Activated T-cell treated with anti-CD3 and anti-CD28 coated beads, Interleukin-2, amount 50 U/mL, for 4 hours (primary cell): ENCODE data around the gene CBX5. TPM values are rescaled to one million over a fixed set of nuclear protein-coding genes. Genes with fewer than 3 reads are reported as not detected.
"Not testable (repeated sequence)": the region's sequence is repeated elsewhere in the genome, so short reads cannot be mapped to it uniquely, and the experiment has no call there.

ENCODE experiments used
- ATAC-seq, 2 donors: fragments of 200-7000 bp; cut with Tn5 transposase; one replicate each; pipeline ENCODE4 v1.10.0; 2021
- DNase-seq: peaks from one replicate; pipeline ENCODE4 v3.0.0-alpha.2; 2020
- H3K27me3 Mint-ChIP-seq: one replicate; pipeline ENCODE4 v1.8.0; 2021; ENCODE audit warnings: low read depth, mixed read lengths
- H3K36me3 Mint-ChIP-seq: one replicate; pipeline ENCODE4 v1.8.0; 2022; ENCODE audit warnings: mixed read lengths; ENCODE audit not compliant: insufficient read depth
- H3K4me1 Mint-ChIP-seq: one replicate; pipeline ENCODE4 v1.8.0; 2021; ENCODE audit warnings: low read depth, mixed read lengths
- H3K4me3 Mint-ChIP-seq: one replicate; pipeline ENCODE4 v1.8.0; 2021; ENCODE audit warnings: mild to moderate bottlenecking, moderate library complexity, mixed read lengths
- H3K9me3 Mint-ChIP-seq: one replicate; pipeline ENCODE4 v1.8.0; 2021; ENCODE audit warnings: mixed read lengths
- total RNA-seq, 3 donors: library from RNA; stranded (reverse); gene quantifications; one replicate each; pipeline ENCODE4 v1.2.1, GENCODE V29; 2021

The CBX5 gene
- total RNA-seq, 3 donors from 2014 or later: 27.9 to 37.0 (median 33.4) TPM

- ATAC-seq: no peak
- Mint-ChIP-seq H3K4me1 (peaks cover 27% of the 10 kb centered on the region), H3K36me3 (peaks cover 4% of the 10 kb centered on the region), H3K27me3 (no peaks in the 10 kb centered on the region), H3K9me3 (no peaks in the 10 kb centered on the region), H3K4me3 (no peak overlapping the region)
- no peak for DNase-seq
Measured at GRCh38 chr12:54261815-54262402, 18.0 kb downstream of the CBX5 start.

DNA sequence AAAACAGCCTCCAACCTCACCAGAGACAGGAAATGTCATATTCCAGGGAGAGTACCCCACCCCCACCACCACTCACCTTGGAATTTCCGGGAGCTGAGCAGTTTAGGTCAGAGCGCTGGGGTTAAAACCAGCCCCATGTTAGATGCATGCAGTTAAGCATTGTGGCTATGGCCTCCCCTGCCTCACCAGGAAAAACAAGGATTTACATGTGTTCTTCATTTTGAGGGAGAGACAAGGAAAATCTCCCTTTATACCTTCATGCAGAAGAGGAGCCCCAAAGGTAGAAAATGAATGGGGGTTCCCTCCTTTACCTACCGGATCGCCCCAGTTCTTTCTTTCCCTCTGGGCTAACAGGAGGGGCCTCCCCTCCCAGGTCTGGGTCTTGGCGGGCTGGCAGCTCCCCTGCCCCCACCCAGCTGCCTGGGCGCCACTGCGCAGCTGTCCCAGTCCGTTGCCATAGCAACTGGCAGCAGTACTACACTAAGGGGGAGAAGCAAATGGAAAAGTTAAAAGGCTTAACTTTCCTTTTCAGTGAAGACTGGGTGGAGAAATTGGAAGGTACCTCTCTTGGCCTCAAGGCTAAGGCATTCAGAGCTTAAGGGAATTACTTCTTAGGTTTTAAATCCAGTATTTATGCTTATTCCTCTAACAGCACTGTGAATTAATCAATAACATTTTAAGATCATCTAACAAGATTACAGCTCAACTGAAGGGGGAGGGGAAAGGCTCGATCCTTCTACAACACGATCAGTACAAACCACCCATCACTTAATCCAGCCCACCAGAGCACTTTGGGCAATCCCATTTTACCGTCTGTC is 20.5 kb downstream of the CBX5 start:
- H3K9me3 Mint-ChIP-seq: no peaks in the 10 kb centered on the region
- peak overlapping the region; percentile 47 for H3K4me3 Mint-ChIP-seq
- H3K27me3 Mint-ChIP-seq: no peaks in the 10 kb centered on the region
- ATAC-seq: peak; percentile 79 to 88
- peaks cover 11% of the 10 kb centered on the region for H3K36me3 Mint-ChIP-seq
- peaks cover 27% of the 10 kb centered on the region for H3K4me1 Mint-ChIP-seq
- DNase-seq: peak; percentile 19

DNA sequence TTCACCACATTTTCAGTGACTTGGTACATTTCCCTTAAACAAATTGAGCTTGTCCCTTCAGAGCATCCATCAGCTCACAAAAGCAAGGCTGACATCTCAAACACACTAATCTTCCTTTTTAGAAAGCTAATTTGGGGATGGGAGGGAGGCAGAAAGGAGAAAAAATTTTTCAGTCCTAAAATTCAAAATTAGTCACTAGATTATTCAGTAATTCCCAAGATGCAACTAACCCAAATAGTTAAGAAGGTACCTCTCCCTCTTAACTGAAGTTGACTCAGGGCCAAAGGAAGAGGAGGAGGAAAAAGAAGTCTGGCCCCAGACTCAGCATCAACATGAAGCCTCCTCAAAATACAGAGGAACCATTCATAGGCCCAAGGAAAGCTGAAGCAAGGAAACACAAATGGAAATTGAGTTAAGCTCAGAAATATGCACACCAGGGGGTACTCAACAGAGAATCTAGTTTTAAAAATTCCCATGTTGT is 21.7 kb downstream of the CBX5 start:
- DNase-seq (no peak), ATAC-seq (no peak)
- Mint-ChIP-seq H3K4me1 (peaks cover 23% of the 10 kb centered on the region), H3K9me3 (no peaks in the 10 kb centered on the region), H3K4me3 (no peak overlapping the region), H3K27me3 (no peaks in the 10 kb centered on the region), H3K36me3 (peaks cover 11% of the 10 kb centered on the region)

DNA sequence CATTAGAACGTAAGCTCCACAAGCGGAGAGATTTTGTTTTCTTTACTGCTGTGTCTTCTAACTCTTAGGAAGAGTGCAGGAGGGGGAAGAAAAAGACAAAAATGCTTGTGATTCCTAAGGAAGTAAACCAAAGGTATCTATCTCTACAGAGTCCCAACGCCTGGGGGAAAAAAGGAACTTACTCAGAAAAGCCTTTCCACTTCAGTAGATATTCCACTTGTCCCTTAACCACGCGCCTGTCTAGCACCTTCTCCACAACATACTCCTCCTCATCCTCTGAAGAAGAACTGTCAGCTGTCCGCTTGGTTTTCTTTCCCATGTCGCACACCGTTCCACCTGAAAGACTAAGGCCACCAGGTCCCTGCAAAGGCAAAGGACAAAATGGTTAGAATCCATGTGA is 22.6 kb downstream of the CBX5 start:
- Mint-ChIP-seq H3K27me3 (no peaks in the 10 kb centered on the region), H3K36me3 (peaks cover 13% of the 10 kb centered on the region), H3K4me1 (peaks cover 23% of the 10 kb centered on the region), H3K9me3 (no peaks in the 10 kb centered on the region), H3K4me3 (no peak overlapping the region)
- DNase-seq (no peak), ATAC-seq (no peak)

GRCh38 chr12:54253240-54253639 is 26.7 kb downstream of the CBX5 start:
- Mint-ChIP-seq H3K4me1 (peaks cover 10% of the 10 kb centered on the region), H3K27me3 (no peaks in the 10 kb centered on the region), H3K36me3 (peaks cover 24% of the 10 kb centered on the region), H3K4me3 (no peak overlapping the region), H3K9me3 (no peaks in the 10 kb centered on the region)
- DNase-seq (no peak), ATAC-seq (no peak)

- ATAC-seq: peak in 1 of 2 donors; percentile 52
- no peak for DNase-seq
- Mint-ChIP-seq H3K27me3 (no peaks in the 10 kb centered on the region), H3K9me3 (no peaks in the 10 kb centered on the region), H3K4me1 (peaks cover 4% of the 10 kb centered on the region), H3K36me3 (peaks cover 20% of the 10 kb centered on the region), H3K4me3 (no peak overlapping the region)
Measured at GRCh38 chr12:54251667-54252284, 28.1 kb downstream of the CBX5 start.

GRCh38 chr12:54249489-54249888 is 30.4 kb downstream of the CBX5 start:
- DNase-seq (peak; percentile 7), ATAC-seq (no peak)
- Mint-ChIP-seq H3K27me3 (no peaks in the 10 kb centered on the region), H3K9me3 (no peaks in the 10 kb centered on the region), H3K4me3 (no peak overlapping the region), H3K36me3 (peaks cover 19% of the 10 kb centered on the region), H3K4me1 (peaks cover 4% of the 10 kb centered on the region)

- peaks cover 6% of the 10 kb centered on the region for H3K4me1 Mint-ChIP-seq
- ATAC-seq (no peak), DNase-seq (no peak)
- no peaks in the 10 kb centered on the region for H3K9me3 Mint-ChIP-seq
- H3K36me3 Mint-ChIP-seq: peaks cover 21% of the 10 kb centered on the region
- no peaks in the 10 kb centered on the region for H3K27me3 Mint-ChIP-seq
- no peak overlapping the region for H3K4me3 Mint-ChIP-seq
Measured at GRCh38 chr12:54246011-54246641, 33.8 kb downstream of the CBX5 start.

DNA sequence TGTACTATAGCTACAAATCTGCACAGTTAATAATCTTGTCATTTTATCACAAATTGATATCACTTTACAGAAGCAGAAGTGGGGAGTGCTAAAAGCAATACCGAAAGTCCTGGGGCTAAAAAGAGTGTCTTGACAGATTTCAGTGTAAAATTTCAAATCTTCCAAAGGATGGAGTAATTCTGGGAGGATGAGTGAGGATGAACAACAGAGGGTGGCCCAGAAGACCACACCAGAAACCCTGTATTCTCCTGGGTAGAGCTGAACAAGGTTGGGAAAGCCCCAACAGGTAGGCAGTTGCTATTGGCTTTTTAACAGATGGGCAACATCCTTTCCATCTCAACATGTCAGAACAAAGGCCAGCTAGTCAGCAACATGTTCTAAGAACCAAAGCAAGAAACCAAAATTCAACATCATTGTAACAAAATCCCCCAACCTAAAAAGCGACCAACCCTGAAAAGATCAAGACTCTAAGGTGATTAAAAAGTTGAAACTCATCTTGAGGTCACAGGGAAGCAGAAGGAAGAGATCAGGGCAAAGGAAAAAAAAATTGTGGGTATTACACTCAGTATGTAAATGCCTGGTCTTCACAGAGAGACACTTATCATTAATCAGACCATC is 38.8 kb downstream of the CBX5 start:
- Mint-ChIP-seq H3K36me3 (peaks cover 16% of the 10 kb centered on the region), H3K4me1 (peaks cover 4% of the 10 kb centered on the region), H3K27me3 (no peaks in the 10 kb centered on the region), H3K4me3 (no peak overlapping the region), H3K9me3 (no peaks in the 10 kb centered on the region)
- no peak for ATAC-seq
- DNase-seq: no peak

- DNase-seq: no peak
- H3K9me3 Mint-ChIP-seq: no peaks in the 10 kb centered on the region
- H3K36me3 Mint-ChIP-seq: peaks cover 16% of the 10 kb centered on the region
- peaks cover 4% of the 10 kb centered on the region for H3K4me1 Mint-ChIP-seq
- H3K4me3 Mint-ChIP-seq: no peak overlapping the region
- ATAC-seq: no peak
- H3K27me3 Mint-ChIP-seq: no peaks in the 10 kb centered on the region
Measured at GRCh38 chr12:54240129-54240528, 39.8 kb downstream of the CBX5 start.

- ATAC-seq (no peak), DNase-seq (no peak)
- Mint-ChIP-seq H3K9me3 (no peaks in the 10 kb centered on the region), H3K27me3 (no peaks in the 10 kb centered on the region), H3K4me1 (peaks cover 4% of the 10 kb centered on the region), H3K4me3 (no peak overlapping the region), H3K36me3 (peaks cover 16% of the 10 kb centered on the region)
Measured at GRCh38 chr12:54239620-54240019, 40.3 kb downstream of the CBX5 start.

GRCh38 chr12:54238531-54238930 is 41.4 kb downstream of the CBX5 start:
- Mint-ChIP-seq H3K36me3 (peaks cover 16% of the 10 kb centered on the region), H3K4me3 (no peak overlapping the region), H3K9me3 (no peaks in the 10 kb centered on the region), H3K27me3 (no peaks in the 10 kb centered on the region), H3K4me1 (peaks cover 4% of the 10 kb centered on the region)
- no peak for ATAC-seq
- no peak for DNase-seq

DNA sequence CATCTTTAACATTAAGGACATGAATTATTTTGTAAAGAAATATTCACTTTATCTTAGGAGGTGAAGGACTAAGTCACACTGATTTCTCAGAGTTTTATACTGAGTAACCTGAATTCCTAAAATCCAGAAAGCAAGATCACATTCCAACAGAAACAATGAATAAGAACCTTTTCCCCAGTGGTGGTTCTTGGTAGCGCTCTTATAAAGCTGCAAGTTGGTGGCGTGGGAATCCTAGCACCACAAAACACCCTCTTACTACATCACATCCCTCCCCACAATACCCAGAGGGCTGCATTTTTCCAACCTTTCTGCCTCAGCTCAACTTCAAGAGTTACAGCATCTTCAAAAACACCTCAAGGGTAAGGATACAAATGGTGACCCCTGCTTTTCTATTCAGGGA is 47.1 kb downstream of the CBX5 start:
- DNase-seq (no peak), ATAC-seq (no peak)
- H3K36me3 Mint-ChIP-seq: peaks cover 5% of the 10 kb centered on the region
- peaks cover 2% of the 10 kb centered on the region for H3K4me1 Mint-ChIP-seq
- H3K4me3 Mint-ChIP-seq: no peak overlapping the region
- H3K27me3 Mint-ChIP-seq: no peaks in the 10 kb centered on the region
- H3K9me3 Mint-ChIP-seq: no peaks in the 10 kb centered on the region

DNA sequence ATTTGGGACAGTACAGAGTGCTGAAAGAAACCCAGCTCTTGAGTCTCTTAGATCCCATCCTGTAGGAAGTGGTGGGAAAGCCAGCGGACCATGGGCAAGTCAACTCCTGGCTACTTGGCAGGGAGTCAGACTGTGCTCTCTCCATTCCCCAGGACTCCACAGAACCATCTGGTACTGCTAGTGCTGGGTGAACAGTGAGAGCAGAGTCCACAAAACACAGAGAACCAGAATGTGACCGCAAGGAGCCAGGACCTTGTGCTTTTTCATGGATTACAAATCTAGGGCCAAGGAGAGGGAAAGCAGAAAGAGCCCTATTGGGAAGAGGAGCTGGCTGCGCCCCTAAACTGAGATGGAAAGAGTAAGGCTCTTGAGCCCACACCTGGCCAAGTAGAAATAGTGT is 48.7 kb downstream of the CBX5 start:
- H3K27me3 Mint-ChIP-seq, H3K9me3 Mint-ChIP-seq, ATAC-seq, H3K4me1 Mint-ChIP-seq, H3K36me3 Mint-ChIP-seq, H3K4me3 Mint-ChIP-seq, DNase-seq: not testable (repeated sequence)
